DOHH2 (cell line): Measurements from ENCODE around the gene LYPD3.
A peak's percentile ranks its signal among the peaks of the same experiment; 100 is the strongest.
"Not testable (repeated sequence)": the region's sequence is repeated elsewhere in the genome, so short reads cannot be mapped to it uniquely, and the experiment has no call there.

Experiments
- H3F3A ChIP-seq: fragments of 200-600 bp; sonication (generic), shearing (Covaris generic); 2 replicates; pipeline ENCODE4 v1.6.0; 2016; ENCODE audit warnings: antibody characterized with exemption, mild to moderate bottlenecking; ENCODE audit not compliant: control insufficient read depth, insufficient read depth
- H3K27ac ChIP-seq: fragments of 200-600 bp; sonication (generic); 2 replicates; pipeline ENCODE4 v1.5.1; 2014; ENCODE audit warnings: low read depth, mild to moderate bottlenecking, low read length, moderate library complexity
- H3K27me3 ChIP-seq: fragments of 200-600 bp; sonication (generic); 2 replicates; pipeline ENCODE4 v1.6.1; 2014; ENCODE audit warnings: mild to moderate bottlenecking, low read length, mixed read lengths; ENCODE audit not compliant: control insufficient read depth
- H3K36me3 ChIP-seq: fragments of 200-600 bp; sonication (generic); 2 replicates; pipeline ENCODE4 v1.6.1; 2014; ENCODE audit warnings: mild to moderate bottlenecking, low read length, moderate library complexity, mixed read lengths; ENCODE audit not compliant: control insufficient read depth
- H3K4me1 ChIP-seq: fragments of 200-600 bp; sonication (generic); 2 replicates; pipeline ENCODE4 v1.6.1; 2014; ENCODE audit warnings: mild to moderate bottlenecking, low read length, mixed read lengths; ENCODE audit not compliant: control insufficient read depth
- H3K4me2 ChIP-seq: fragments of 200-600 bp; sonication (generic); 2 replicates; pipeline ENCODE4 v1.6.0; 2014; ENCODE audit warnings: mild to moderate bottlenecking, low read length, moderate library complexity
- H3K4me3 ChIP-seq: fragments of 200-600 bp; sonication (generic); 2 replicates; pipeline ENCODE4 v1.5.1; 2014; ENCODE audit warnings: mild to moderate bottlenecking, low read length, mixed read lengths
- H3K79me2 ChIP-seq: fragments of 200-600 bp; sonication (generic); 2 replicates; pipeline ENCODE4 v1.6.1; 2014; ENCODE audit warnings: mild to moderate bottlenecking, low read length, mixed read lengths; ENCODE audit not compliant: control insufficient read depth
- H3K9me2 ChIP-seq: fragments of 200-600 bp; sonication (generic); replicated peaks from 2 replicates; pipeline ENCODE4 v1.6.1; 2014; ENCODE audit warnings: mild to moderate bottlenecking, low read length, mixed read lengths; ENCODE audit not compliant: control insufficient read depth
- H3K9me3 ChIP-seq: fragments of 200-600 bp; sonication (generic); 2 replicates; pipeline ENCODE4 v1.6.1; 2014; ENCODE audit warnings: antibody characterized with exemption, low read length, mixed read lengths; ENCODE audit not compliant: control insufficient read depth, insufficient read depth
- H4K20me1 ChIP-seq: fragments of 200-600 bp; sonication (generic); 2 replicates; pipeline ENCODE4 v1.6.0; 2014; ENCODE audit warnings: low read depth, mild to moderate bottlenecking, antibody characterized with exemption, low read length, moderate library complexity; ENCODE audit not compliant: control insufficient read depth, insufficient read depth
- CTCF ChIP-seq: fragments of 200-600 bp; sonication (generic); IDR thresholded peaks from one replicate; pipeline ENCODE4 v1.5.1; 2014; ENCODE audit warnings: antibody characterized with exemption, mild to moderate bottlenecking, low read depth, low read length; ENCODE audit not compliant: poor library complexity, severe bottlenecking
- EZH2phosphoT487 ChIP-seq: fragments of 200-600 bp; sonication (generic); IDR thresholded peaks from 2 replicates; pipeline ENCODE4 v1.6.1; 2017; ENCODE audit warnings: borderline replicate concordance, mild to moderate bottlenecking, antibody characterized with exemption, low read length, moderate library complexity, mixed read lengths

Gene LYPD3

GRCh38 chr19:43438291-43439031, 26.9 kb downstream of the LYPD3 start:
- no peak for TF ChIP-seq CTCF
- no peak for TF ChIP-seq EZH2phosphoT487
- H3K9me3 ChIP-seq = 0 out of 2 replicates have a peak, but pooled peaks cover 3% of the 10 kb centered on the region
- peaks cover 11% of the 10 kb centered on the region for H3K4me1 ChIP-seq
- peak overlapping the region; percentile 37; the same call in 1 of the 2 replicates for H3K4me2 ChIP-seq
- no peaks in the 10 kb centered on the region for H3K79me2 ChIP-seq
- no peaks in the 10 kb centered on the region for H3F3A ChIP-seq
- peak overlapping the region; percentile 24; the same call in 1 of the 2 replicates for H3K4me3 ChIP-seq
- H3K27me3 ChIP-seq = no peaks in the 10 kb centered on the region
- H3K36me3 ChIP-seq = no peaks in the 10 kb centered on the region
- H3K9me2 ChIP-seq = no peaks in the 10 kb centered on the region
- H3K27ac ChIP-seq = no peak overlapping the region
- no peaks in the 10 kb centered on the region for H4K20me1 ChIP-seq

DNA sequence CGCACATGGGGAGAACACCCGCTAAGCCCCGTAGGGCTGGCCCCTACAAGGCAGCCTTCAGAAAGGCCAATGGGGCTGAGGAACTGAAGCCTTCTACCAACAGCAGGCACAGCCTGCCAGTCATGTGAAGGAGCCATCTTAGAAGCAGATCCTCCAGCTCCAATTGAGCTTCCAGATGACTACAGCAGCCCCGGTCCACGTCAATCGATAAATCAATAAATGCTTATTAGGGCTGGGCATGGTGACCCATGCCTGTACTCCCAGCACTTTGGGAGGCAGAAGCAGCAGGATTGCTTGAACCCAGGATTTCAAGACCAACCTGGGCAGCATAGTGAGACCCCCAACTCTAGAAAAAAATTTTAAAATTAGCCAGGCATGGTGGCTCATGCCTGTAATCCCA, 27.7 kb downstream of the LYPD3 start:
- no peak overlapping the region for H3K27ac ChIP-seq
- H3F3A ChIP-seq = no peaks in the 10 kb centered on the region

GRCh38 chr19:43437284-43437683, 28.1 kb downstream of the LYPD3 start:
- not testable (repeated sequence) for H3K27me3 ChIP-seq, H3F3A ChIP-seq, H3K4me3 ChIP-seq, H3K27ac ChIP-seq, H3K4me1 ChIP-seq, H3K36me3 ChIP-seq, H3K79me2 ChIP-seq, H4K20me1 ChIP-seq, H3K4me2 ChIP-seq, H3K9me3 ChIP-seq, H3K9me2 ChIP-seq

More for the DNA sequence above, 27.7 kb downstream of the LYPD3 start:
- Histone ChIP-seq H3K9me2 (no peaks in the 10 kb centered on the region), H3K4me3 (no peak overlapping the region), H3K27me3 (no peaks in the 10 kb centered on the region), H3K79me2 (no peaks in the 10 kb centered on the region), H4K20me1 (no peaks in the 10 kb centered on the region), H3K4me2 (no peak overlapping the region), H3K9me3 (0 out of 2 replicates have a peak, but pooled peaks cover 3% of the 10 kb centered on the region), H3K4me1 (peaks cover 9% of the 10 kb centered on the region), H3K36me3 (no peaks in the 10 kb centered on the region)
- TF ChIP-seq CTCF (no peak), EZH2phosphoT487 (no peak)

DNA sequence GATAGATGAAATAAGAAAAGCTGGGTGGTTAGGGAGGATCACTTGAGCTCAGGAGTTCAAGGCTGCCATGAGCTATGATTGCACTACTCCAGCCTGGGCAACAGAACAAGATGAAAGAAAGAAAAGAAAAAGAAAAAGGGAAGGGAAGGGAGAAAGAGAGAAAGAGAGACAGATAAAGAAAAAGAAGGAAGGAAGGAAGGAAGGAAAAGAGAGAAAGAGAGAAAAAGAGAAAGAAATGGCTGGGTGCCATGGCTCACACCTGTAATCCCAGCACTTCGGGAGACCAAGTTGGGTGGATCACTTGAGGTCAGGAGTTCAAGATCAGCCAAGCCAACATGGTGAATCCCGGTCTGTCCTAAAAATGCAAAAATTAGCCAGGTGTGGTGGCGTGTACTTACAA, 29.6 kb downstream of the LYPD3 start:
- no peaks in the 10 kb centered on the region for H3K27me3 ChIP-seq
- H3K79me2 ChIP-seq = no peaks in the 10 kb centered on the region
- H3K4me2 ChIP-seq = no peak overlapping the region
- H3F3A ChIP-seq = no peaks in the 10 kb centered on the region
- H3K27ac ChIP-seq = no peak overlapping the region
- no peaks in the 10 kb centered on the region for H4K20me1 ChIP-seq
- H3K4me3 ChIP-seq = no peak overlapping the region
- no peak for TF ChIP-seq EZH2phosphoT487
- no peak for TF ChIP-seq CTCF
- H3K36me3 ChIP-seq = no peaks in the 10 kb centered on the region
- H3K9me2 ChIP-seq = no peaks in the 10 kb centered on the region
- peaks cover 9% of the 10 kb centered on the region for H3K4me1 ChIP-seq
- H3K9me3 ChIP-seq = 0 out of 2 replicates have a peak, but pooled peaks cover 3% of the 10 kb centered on the region
